GM12865 (cell line): Measurements from ENCODE around the gene SLC13A1.
"Not testable (repeated sequence)": the region's sequence is repeated elsewhere in the genome, so short reads cannot be mapped to it uniquely, and the experiment has no call there.

ENCODE experiments used
- DNase-seq: peaks from one replicate; pipeline ENCODE4 v3.0.0; 2010; ENCODE audit warnings: low read depth
- H3K4me3 ChIP-seq: 2 replicates; pipeline ENCODE4 v1.5.1; 2011; ENCODE audit warnings: mild to moderate bottlenecking, low read depth, low read length, control low read depth
- CTCF ChIP-seq: IDR thresholded peaks from 2 replicates; pipeline ENCODE4 v1.5.1; 2011; ENCODE audit warnings: low read length, control low read depth, low read depth, inconsistent platforms; ENCODE audit not compliant: insufficient read depth; ENCODE audit errors: missing control alignments

SLC13A1 gene

GRCh38 chr7:123229426-123229825 lies 29.7 kb upstream of the SLC13A1 start:
- DNase-seq = no peak
- TF ChIP-seq CTCF = no peak
- no peak overlapping the region for H3K4me3 ChIP-seq

- not testable (repeated sequence) for H3K4me3 ChIP-seq, DNase-seq
Measured at GRCh38 chr7:123227666-123228065, 27.9 kb upstream of the SLC13A1 start.

- TF ChIP-seq CTCF = no peak
- no peak for DNase-seq
Measured at GRCh38 chr7:123220396-123220795, 20.6 kb upstream of the SLC13A1 start.

DNA sequence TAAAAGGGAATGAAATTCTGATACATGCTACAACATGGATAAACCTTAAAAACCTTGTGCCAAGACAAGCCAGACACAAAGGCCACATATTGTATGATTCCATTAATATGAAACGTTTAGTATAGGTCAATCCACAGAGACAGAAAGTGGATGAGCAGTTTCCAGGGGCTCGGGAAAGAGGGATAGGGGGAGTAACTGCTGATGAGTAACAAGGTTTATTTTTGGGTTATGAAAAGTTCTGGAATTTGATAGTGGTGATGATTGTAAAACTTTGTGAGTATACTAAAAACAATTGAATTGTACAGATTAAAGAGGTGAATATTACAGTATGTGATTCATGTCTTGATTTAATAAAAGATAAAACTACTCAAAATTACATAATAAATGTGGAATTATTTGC lies 19.1 kb upstream of the SLC13A1 start:
- DNase-seq = no peak
- no peak overlapping the region for H3K4me3 ChIP-seq
- TF ChIP-seq CTCF = no peak

More at GRCh38 chr7:123220396-123220795, 20.6 kb upstream of the SLC13A1 start:
- H3K4me3 ChIP-seq = no peak overlapping the region

- no peak overlapping the region for H3K4me3 ChIP-seq
- TF ChIP-seq CTCF = no peak
- DNase-seq = no peak
Measured at GRCh38 chr7:123216825-123217224, 17.1 kb upstream of the SLC13A1 start.

- no peak for DNase-seq
- TF ChIP-seq CTCF = no peak
- H3K4me3 ChIP-seq = no peak overlapping the region
Measured at GRCh38 chr7:123215350-123215749, 15.6 kb upstream of the SLC13A1 start.

DNA sequence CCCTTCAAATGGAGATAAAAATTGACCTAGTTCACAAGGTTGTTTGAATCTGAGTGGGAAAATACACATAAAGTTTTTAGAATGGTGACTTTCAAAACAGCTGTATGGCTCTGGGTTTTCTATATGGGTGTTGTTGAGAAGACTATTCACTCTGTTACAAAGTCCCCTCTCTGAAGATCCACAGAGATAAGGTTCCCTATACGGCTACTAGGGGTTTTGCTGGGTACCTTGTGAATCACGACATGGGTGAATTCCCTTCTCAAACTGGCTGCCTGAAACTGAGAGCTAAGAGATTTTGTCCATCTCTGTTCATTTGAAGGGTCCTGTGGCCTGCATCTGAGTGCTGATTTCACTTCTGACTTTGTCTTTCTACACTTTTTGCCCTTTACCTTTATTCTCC lies 11.8 kb upstream of the SLC13A1 start:
- TF ChIP-seq CTCF = no peak
- H3K4me3 ChIP-seq = no peak overlapping the region
- no peak for DNase-seq
